Gastrocnemius medialis (tissue), 4 donors: ENCODE data around the gene AFG3L2.

Source experiments
- POLR2A ChIP-seq, 2 donors: fragments of 450-650 bp; IDR thresholded peaks; one replicate each; pipeline ENCODE4 v1.6.1; 2017; ENCODE audit warnings: antibody characterized with exemption in 2 of 2, mild to moderate bottlenecking in 2 of 2, moderate library complexity in 2 of 2
- TF ChIP-seq, protein P1 (sequence below), 5 experiments: fragments of 450-650 bp in 3 of 5; fragments of 200-600 bp in 2 of 5; sonication (generic) in 2 of 5; IDR thresholded peaks in 4 of 5; conservative IDR thresholded peaks in 1 of 5; 1 replicate in 4 of 5; 2 replicates in 1 of 5; pipeline ENCODE4 v1.5.1; 2016 to 2019; ENCODE audit warnings: antibody characterized with exemption in 5 of 5, mild to moderate bottlenecking in 3 of 5, moderate library complexity in 3 of 5

DNA sequence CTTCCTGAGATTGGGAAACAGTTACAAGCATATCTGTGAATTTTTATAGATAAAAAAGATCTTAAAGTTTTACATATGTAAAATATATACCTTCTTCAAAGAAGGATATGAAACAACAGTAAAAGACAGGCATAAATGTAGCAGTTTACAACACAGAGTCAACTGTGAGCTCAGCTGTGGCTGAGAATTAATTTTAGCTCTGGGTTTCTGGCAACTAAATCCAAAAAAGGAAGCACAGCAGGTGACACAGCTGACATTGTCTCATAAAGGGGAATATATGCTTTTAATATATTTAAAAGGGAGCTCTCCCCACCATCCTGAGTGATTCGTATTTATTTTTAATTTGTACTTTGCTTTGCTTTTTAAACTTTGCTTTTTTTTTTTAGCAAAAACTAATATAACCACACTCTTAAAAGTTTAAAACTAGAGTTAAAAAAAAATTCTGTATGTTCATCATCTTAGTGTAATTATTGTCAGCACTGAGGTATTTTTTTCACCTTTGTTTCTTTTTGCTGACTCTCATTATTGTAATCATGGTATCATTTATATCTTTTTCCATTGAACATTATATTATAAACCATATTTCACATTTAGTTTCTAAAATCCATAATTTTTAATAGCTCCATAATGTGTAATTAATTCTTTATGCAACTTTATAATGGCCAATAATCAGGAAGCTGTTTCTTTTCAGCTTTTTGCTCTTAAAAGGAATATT lies 62.3 kb downstream of the AFG3L2 start:
- no peak for TF ChIP-seq POLR2A (IDR thresholded peaks at IDR 0.05)
- TF ChIP-seq, protein P1, sequence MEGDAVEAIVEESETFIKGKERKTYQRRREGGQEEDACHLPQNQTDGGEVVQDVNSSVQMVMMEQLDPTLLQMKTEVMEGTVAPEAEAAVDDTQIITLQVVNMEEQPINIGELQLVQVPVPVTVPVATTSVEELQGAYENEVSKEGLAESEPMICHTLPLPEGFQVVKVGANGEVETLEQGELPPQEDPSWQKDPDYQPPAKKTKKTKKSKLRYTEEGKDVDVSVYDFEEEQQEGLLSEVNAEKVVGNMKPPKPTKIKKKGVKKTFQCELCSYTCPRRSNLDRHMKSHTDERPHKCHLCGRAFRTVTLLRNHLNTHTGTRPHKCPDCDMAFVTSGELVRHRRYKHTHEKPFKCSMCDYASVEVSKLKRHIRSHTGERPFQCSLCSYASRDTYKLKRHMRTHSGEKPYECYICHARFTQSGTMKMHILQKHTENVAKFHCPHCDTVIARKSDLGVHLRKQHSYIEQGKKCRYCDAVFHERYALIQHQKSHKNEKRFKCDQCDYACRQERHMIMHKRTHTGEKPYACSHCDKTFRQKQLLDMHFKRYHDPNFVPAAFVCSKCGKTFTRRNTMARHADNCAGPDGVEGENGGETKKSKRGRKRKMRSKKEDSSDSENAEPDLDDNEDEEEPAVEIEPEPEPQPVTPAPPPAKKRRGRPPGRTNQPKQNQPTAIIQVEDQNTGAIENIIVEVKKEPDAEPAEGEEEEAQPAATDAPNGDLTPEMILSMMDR (IDR thresholded peaks at IDR 0.05 in 4 of 5, conservative IDR thresholded peaks at IDR 0.05 in 1 of 5): no peak
